ENCODE measurements around the gene THAP3. TPM values are rescaled to one million over a fixed set of nuclear protein-coding genes. Genes with fewer than 3 reads are reported as not detected.
A peak's percentile ranks its signal among the peaks of the same experiment; 100 is the strongest.

The THAP3 gene
- total and polyA plus RNA-seq, 2 of the 4 experiments (the other 2 are of a cell fraction) = 14.2 to 14.9 TPM

GRCh38 chr1:6601049-6601922 lies 23.4 kb upstream of the THAP3 start:
- peaks cover 13% of the 10 kb centered on the region for H3K9me1 ChIP-seq (ENCODE audit: insufficient read depth, low read length)
- peak overlapping the region; percentile 52 to 54; a peak in 3 of 4 replicates for H4K8ac ChIP-seq (ENCODE audit: low read depth in 2 of 2, low read length in 2 of 2)
- H3K9me3 ChIP-seq (ENCODE audit: control insufficient read depth, insufficient read depth, low read length) = no peaks in the 10 kb centered on the region
- peak overlapping the region; percentile 21; the same call in 1 of the 2 replicates for H2BK20ac ChIP-seq (ENCODE audit: low read depth, low read length)
- H4K20me1 ChIP-seq (ENCODE audit: insufficient read depth, low read length) = peaks cover 57% of the 10 kb centered on the region
- peak overlapping the region; percentile 68 for H3K4me2 ChIP-seq (ENCODE audit: low read depth, low read length)
- peak overlapping the region; percentile 58 for H3K9ac ChIP-seq (ENCODE audit: low read depth, low read length)
- peak overlapping the region; percentile 60 for H2BK5ac ChIP-seq (ENCODE audit: low read depth, low read length, poor library complexity, severe bottlenecking)
- peak overlapping the region; percentile 58 for H3K27ac ChIP-seq (ENCODE audit: insufficient read depth, low read length)
- intact Hi-C loops (cut with micrococcal nuclease) (loop anchor here (2.0 kb wide), 1 partner anchor 46 kb away; no protein-coding TSS in a partner anchor), dilution Hi-C loops (cut with HindIII; ENCODE audit: low sequenced_read_pairs, unreplicated experiment) (no loop called here), in situ Hi-C loops (cut with MboI; ENCODE audit: low sequenced_read_pairs) (no loop called here)
- DNase-seq = peak; percentile 97
- peak overlapping the region; percentile 33 for H4K5ac ChIP-seq (ENCODE audit: low read depth, low read length)
- peak; percentile 9 for ATAC-seq (ENCODE audit: low read depth)
- peak overlapping the region; percentile 88 for H3K4me3 ChIP-seq (ENCODE audit: insufficient read depth, low read depth, low read length)
- ChIA-PET POLR2A (ENCODE audit: unreplicated experiment) (no interaction called here), CTCF (no interaction called here)
- peaks cover 24% of the 10 kb centered on the region for H3K36me3 ChIP-seq (ENCODE audit: control insufficient read depth, insufficient read depth, low read length)
- H3K14ac ChIP-seq (replicated peaks; ENCODE audit: low read depth, low read length) = peak overlapping the region; percentile 96
- peaks cover 5 to 58% of the 10 kb centered on the region in 2 experiments; a peak in 3 of 4 replicates for H3K79me1 ChIP-seq (ENCODE audit: low read depth in 1 of 2, low read length in 2 of 2)
- H3K56ac ChIP-seq (ENCODE audit: extremely low read depth, insufficient read depth, low read length) = peak overlapping the region; percentile 59
- peak overlapping the region; percentile 69 for H4K91ac ChIP-seq (ENCODE audit: insufficient read depth, low read depth, low read length)
- no peaks in the 10 kb centered on the region for H3K27me3 ChIP-seq (ENCODE audit: control insufficient read depth, insufficient read depth, low read length)
- H2AFZ ChIP-seq (replicated peaks; ENCODE audit: low read length, poor library complexity) = peak overlapping the region; percentile 83
- peak overlapping the region; percentile 98 for H3K23ac ChIP-seq (ENCODE audit: low read depth, low read length)
- peaks cover 14% of the 10 kb centered on the region for H3K4me1 ChIP-seq (ENCODE audit: control insufficient read depth, insufficient read depth, low read length)
- H2BK120ac ChIP-seq (ENCODE audit: low read depth, low read length) = peak overlapping the region; percentile 59
- H2AK9ac ChIP-seq (replicated peaks; ENCODE audit: low read depth, low read length, poor library complexity) = peak overlapping the region; percentile 100
- BruUV-seq (replicated peaks) = no TSS peak
- H3K18ac ChIP-seq (ENCODE audit: low read depth, low read length) = peak overlapping the region; percentile 25
- H2AK5ac ChIP-seq (ENCODE audit: low read depth, low read length) = peak overlapping the region; percentile 91
- H3K4ac ChIP-seq (ENCODE audit: low read depth, low read length) = peak overlapping the region; percentile 79
- WGBS, 2 experiments (ENCODE audit: extremely low coverage in 2 of 2, insufficient read length in 1 of 2) = 1% methylated on average over 17 of the region's 40 CpGs; no CpG with 5 or more reads in 1 of the 2 experiments
- peak overlapping the region; percentile 34; the same call in 2 of the 3 replicates for H2BK15ac ChIP-seq (ENCODE audit: low read depth, low read length)
- no peak for TF ChIP-seq ELK1 (IDR thresholded peaks at IDR 0.05; ENCODE audit: borderline replicate concordance, low read depth, low read length)
- peak; percentile 89 for TF ChIP-seq MXI1 (IDR thresholded peaks at IDR 0.05; ENCODE audit: borderline replicate concordance, low read depth, low read length)
- no peak for TF ChIP-seq RCOR1 (IDR thresholded peaks at IDR 0.05; ENCODE audit: insufficient replicate concordance, low read length)
- no peak for TF ChIP-seq CHD1 (IDR thresholded peaks at IDR 0.05; ENCODE audit: low read depth, low read length)
- no peak for TF ChIP-seq RAD21 (IDR thresholded peaks at IDR 0.05; ENCODE audit: low read length)
- no peak for TF ChIP-seq CEBPB (IDR thresholded peaks at IDR 0.05; ENCODE audit: low read depth, low read length)
- peak; percentile 96 for TF ChIP-seq USF2 (IDR thresholded peaks at IDR 0.05; ENCODE audit: low read depth, low read length)
- TF ChIP-seq POLR2A (IDR thresholded peaks at IDR 0.05; ENCODE audit: low read depth, low read length) = peak; percentile 87
- peak; percentile 58; the same call in 1 of the 2 replicates for TF ChIP-seq MAZ (IDR thresholded peaks at IDR 0.05; ENCODE audit: borderline replicate concordance, low read depth, low read length)
- TF ChIP-seq NFE2L2 (IDR thresholded peaks at IDR 0.05; ENCODE audit: low read depth, low read length) = peak; percentile 97
- TF ChIP-seq MAFK (IDR thresholded peaks at IDR 0.05; ENCODE audit: low read depth, low read length) = peak; percentile 62; the same call in 1 of the 2 replicates
- no peak for TF ChIP-seq RFX5 (IDR thresholded peaks at IDR 0.05; ENCODE audit: low read depth, low read length)
- peak; percentile 46 for TF ChIP-seq BHLHE40 (IDR thresholded peaks at IDR 0.05; ENCODE audit: low read depth, low read length)
